Astrocyte (in vitro differentiated cells and primary cell): ENCODE results near the gene DCP2.

Experiments used
- EZH2 ChIP-seq: IDR thresholded peaks from 2 replicates; pipeline ENCODE4 v1.6.1; 2012; ENCODE audit warnings: mild to moderate bottlenecking, low read length, inconsistent platforms; ENCODE audit not compliant: insufficient read depth
- TF ChIP-seq, protein P1 (sequence below): IDR thresholded peaks from 2 replicates; pipeline ENCODE4 v1.5.1; 2011; ENCODE audit warnings: low read depth, mild to moderate bottlenecking, inconsistent platforms, low read length, moderate library complexity; ENCODE audit not compliant: insufficient read depth

DNA sequence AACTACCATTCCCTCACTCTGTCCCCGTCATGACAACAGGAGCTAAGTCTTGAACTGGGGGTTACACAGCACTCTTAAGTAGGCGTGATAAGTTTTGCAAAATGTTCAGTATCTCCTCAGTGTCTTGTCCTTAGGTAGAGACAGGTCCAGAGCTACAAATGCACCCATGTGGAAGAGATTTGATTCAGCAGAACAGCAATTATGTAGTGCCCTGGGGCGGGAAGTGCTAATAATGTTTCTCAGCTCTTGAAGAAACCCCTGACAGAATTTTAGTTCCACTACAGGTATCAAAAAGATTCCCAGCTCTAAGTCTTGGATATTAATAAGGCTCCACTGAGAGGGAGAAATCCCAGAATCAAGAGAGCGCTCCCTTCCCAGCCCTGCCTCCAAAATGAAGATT lies 49.6 kb downstream of the DCP2 start:
- TF ChIP-seq EZH2, result no peak
- TF ChIP-seq, protein P1, sequence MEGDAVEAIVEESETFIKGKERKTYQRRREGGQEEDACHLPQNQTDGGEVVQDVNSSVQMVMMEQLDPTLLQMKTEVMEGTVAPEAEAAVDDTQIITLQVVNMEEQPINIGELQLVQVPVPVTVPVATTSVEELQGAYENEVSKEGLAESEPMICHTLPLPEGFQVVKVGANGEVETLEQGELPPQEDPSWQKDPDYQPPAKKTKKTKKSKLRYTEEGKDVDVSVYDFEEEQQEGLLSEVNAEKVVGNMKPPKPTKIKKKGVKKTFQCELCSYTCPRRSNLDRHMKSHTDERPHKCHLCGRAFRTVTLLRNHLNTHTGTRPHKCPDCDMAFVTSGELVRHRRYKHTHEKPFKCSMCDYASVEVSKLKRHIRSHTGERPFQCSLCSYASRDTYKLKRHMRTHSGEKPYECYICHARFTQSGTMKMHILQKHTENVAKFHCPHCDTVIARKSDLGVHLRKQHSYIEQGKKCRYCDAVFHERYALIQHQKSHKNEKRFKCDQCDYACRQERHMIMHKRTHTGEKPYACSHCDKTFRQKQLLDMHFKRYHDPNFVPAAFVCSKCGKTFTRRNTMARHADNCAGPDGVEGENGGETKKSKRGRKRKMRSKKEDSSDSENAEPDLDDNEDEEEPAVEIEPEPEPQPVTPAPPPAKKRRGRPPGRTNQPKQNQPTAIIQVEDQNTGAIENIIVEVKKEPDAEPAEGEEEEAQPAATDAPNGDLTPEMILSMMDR, result no peak
